CD14-positive monocyte (primary cell): ENCODE data around the gene PCSK1N. TPM values are rescaled to one million over a fixed set of nuclear protein-coding genes. Genes with fewer than 3 reads are reported as not detected.

Experiments used
- DNase-seq, 3 donors: peaks; one replicate each; pipeline ENCODE4 v3.0.0-alpha.2; 2011 to 2022
- H2AFZ ChIP-seq: 2 replicates; pipeline ENCODE4 v1.6.0; 2012; ENCODE audit warnings: mild to moderate bottlenecking, low read depth, low read length, inconsistent platforms; ENCODE audit not compliant: insufficient read depth, poor library complexity, severe bottlenecking
- H3K27ac ChIP-seq, 2 donors: 1 replicate in 1 of 2; 2 replicates in 1 of 2; pipeline ENCODE4 v1.5.1; 2012 to 2013; ENCODE audit warnings: low read length in 2 of 2, control low read depth in 1 of 2, inconsistent platforms in 1 of 2, low read depth in 1 of 2, mild to moderate bottlenecking in 1 of 2
- H3K27me3 ChIP-seq, 2 donors: one replicate each; pipeline versions ENCODE4 v1.6.0 to v1.6.1; 2011 to 2013; ENCODE audit warnings: low read length in 2 of 2; ENCODE audit not compliant: control insufficient read depth in 2 of 2, insufficient read depth in 2 of 2
- H3K36me3 ChIP-seq, 2 donors: replicated peaks in 1 of 2; 1 replicate in 1 of 2; 2 replicates in 1 of 2; pipeline versions ENCODE4 v1.5.1 to v1.6.1; 2012 to 2013; ENCODE audit warnings: low read length in 2 of 2, control low read depth in 1 of 2, inconsistent platforms in 1 of 2, mild to moderate bottlenecking in 1 of 2; ENCODE audit not compliant: insufficient read depth in 2 of 2, control insufficient read depth in 1 of 2
- H3K4me1 ChIP-seq, 2 donors: 1 replicate in 1 of 2; 2 replicates in 1 of 2; pipeline versions ENCODE4 v1.5.1 to v1.6.1; 2012 to 2013; ENCODE audit warnings: low read length in 2 of 2, control low read depth in 1 of 2, inconsistent platforms in 1 of 2, mild to moderate bottlenecking in 1 of 2, moderate library complexity in 1 of 2; ENCODE audit not compliant: insufficient read depth in 2 of 2, control insufficient read depth in 1 of 2
- H3K4me2 ChIP-seq: replicated peaks from 2 replicates; pipeline ENCODE3; 2012; ENCODE audit warnings: low read length, moderate library complexity, mild to moderate bottlenecking; ENCODE audit not compliant: poor library complexity, severe bottlenecking; ENCODE audit errors: extremely low read depth
- H3K4me3 ChIP-seq, 3 experiments: fragments of 200-600 bp in 1 of 3; sonication (generic) in 1 of 3; replicated peaks in 1 of 3; 1 replicate in 2 of 3; 2 replicates in 1 of 3; pipeline ENCODE4 v1.5.1; 2011 to 2013; ENCODE audit warnings: low read length in 3 of 3, mild to moderate bottlenecking in 3 of 3, control low read depth in 2 of 3, low read depth in 2 of 3, inconsistent platforms in 1 of 3, moderate library complexity in 1 of 3
- H3K79me2 ChIP-seq: 2 replicates; pipeline ENCODE4 v1.6.0; 2012; ENCODE audit warnings: mild to moderate bottlenecking, control low read depth, inconsistent platforms, low read length, moderate library complexity; ENCODE audit not compliant: insufficient read depth
- H3K9ac ChIP-seq: 2 replicates; pipeline ENCODE4 v1.6.0; 2017; ENCODE audit warnings: low read length, mild to moderate bottlenecking; ENCODE audit not compliant: insufficient read depth, poor library complexity, severe bottlenecking
- H3K9me3 ChIP-seq, 2 donors: replicated peaks in 1 of 2; 1 replicate in 1 of 2; 2 replicates in 1 of 2; pipeline versions ENCODE4 v1.5.1 to v1.6.1; 2012 to 2013; ENCODE audit warnings: low read length in 2 of 2, control low read depth in 1 of 2; ENCODE audit not compliant: control insufficient read depth in 1 of 2, insufficient read depth in 1 of 2
- H4K20me1 ChIP-seq: 2 replicates; pipeline ENCODE4 v1.6.0; 2012; ENCODE audit warnings: mild to moderate bottlenecking, low read length, control low read depth, moderate library complexity; ENCODE audit not compliant: insufficient read depth
- H3K27ac Mint-ChIP-seq, 7 donors: one replicate each; pipeline ENCODE4 v1.8.0; 2020; ENCODE audit warnings: mild to moderate bottlenecking in 7 of 7, mixed read lengths in 7 of 7, moderate library complexity in 6 of 7, inconsistent platforms in 2 of 7
- H3K27me3 Mint-ChIP-seq, 3 donors: one replicate each; pipeline ENCODE4 v1.8.0; 2021 to 2022; ENCODE audit warnings: low read depth in 3 of 3, mild to moderate bottlenecking in 3 of 3, mixed read lengths in 3 of 3, moderate library complexity in 3 of 3, inconsistent platforms in 1 of 3
- H3K36me3 Mint-ChIP-seq, 2 donors: one replicate each; pipeline ENCODE4 v1.8.0; 2020; ENCODE audit warnings: mixed read lengths in 2 of 2, inconsistent platforms in 1 of 2, mild to moderate bottlenecking in 1 of 2
- H3K4me1 Mint-ChIP-seq: one replicate; pipeline ENCODE4 v1.8.0; 2020; ENCODE audit warnings: mild to moderate bottlenecking, mixed read lengths
- H3K4me3 Mint-ChIP-seq, 2 donors: one replicate each; pipeline ENCODE4 v1.8.0; 2020; ENCODE audit warnings: mild to moderate bottlenecking in 2 of 2, mixed read lengths in 2 of 2, moderate library complexity in 1 of 2
- H3K9me3 Mint-ChIP-seq, 7 donors: one replicate each; pipeline ENCODE4 v1.8.0; 2020 to 2022; ENCODE audit warnings: mixed read lengths in 7 of 7, mild to moderate bottlenecking in 6 of 7, moderate library complexity in 6 of 7, inconsistent platforms in 2 of 7
- WGBS: methylation state at CpG from one replicate; pipeline ENCODE4 v1.1.5; 2013; ENCODE audit warnings: missing lambda C conversion rate; ENCODE audit not compliant: insufficient coverage; 5-methylcytosine and 5-hydroxymethylcytosine counted together
- intact Hi-C, 2 donors: fragments of 100-400 bp; cut with micrococcal nuclease; formaldehyde crosslinking; loops; one replicate each; pipeline versions ENCODE4 v1.15.0 to v1.15.1; 2023
- polyA plus RNA-seq, 3 donors: library from polyadenylated mRNA; depleted of rRNA in 1 of 3; unstranded in 2 of 3; stranded (reverse) in 1 of 3; fragments of 300-500 nt in 2 of 3; fragments of >200 nt in 1 of 3; fragmentation: Illumina TruSeq in 2 of 3; gene quantifications; 1 replicate in 2 of 3; 2 replicates in 1 of 3; pipeline ENCODE4 v1.2.3, GENCODE V29; 2012 to 2021
- TF ChIP-seq, protein P1 (sequence below): fragments of 200-600 bp; IDR thresholded peaks from one replicate; pipeline ENCODE4 v1.8.0; 2022; ENCODE audit warnings: antibody characterized with exemption, mild to moderate bottlenecking

PCSK1N gene
- polyA plus RNA-seq, 3 donors = not detected

DNA sequence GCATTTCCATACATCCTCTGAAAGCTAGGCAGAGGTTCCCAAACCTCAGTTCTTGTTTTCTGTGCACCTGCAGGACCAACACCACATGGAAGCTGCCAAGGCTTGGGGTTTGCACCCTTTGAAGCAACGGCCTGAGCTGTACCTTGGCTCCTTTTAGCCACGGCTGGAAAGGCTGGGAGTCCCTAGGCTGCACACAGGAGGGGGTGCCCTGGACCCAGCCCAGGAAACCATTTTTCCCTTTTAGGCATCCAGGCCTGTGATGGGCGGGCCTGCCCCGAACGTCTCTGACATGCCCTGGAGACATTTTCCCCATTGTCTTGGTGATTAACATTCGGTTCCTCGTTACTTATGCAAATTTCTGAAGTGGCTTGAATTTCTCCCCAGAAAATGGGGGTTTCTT lies 17.4 kb upstream of the PCSK1N start:
- no peak overlapping the region for H3K4me2 ChIP-seq
- H2AFZ ChIP-seq = no peak overlapping the region
- no peak overlapping the region for H3K27ac ChIP-seq
- 100% methylated on average over 2 of the region's 7 CpGs for WGBS
- H3K9me3 ChIP-seq = no peaks in the 10 kb centered on the region
- no peak overlapping the region for H3K9ac ChIP-seq
- no peak overlapping the region for H3K4me3 Mint-ChIP-seq
- intact Hi-C loops = no loop called here
- no peak for DNase-seq
- H3K36me3 Mint-ChIP-seq = no peaks in the 10 kb centered on the region
- TF ChIP-seq, protein P1, sequence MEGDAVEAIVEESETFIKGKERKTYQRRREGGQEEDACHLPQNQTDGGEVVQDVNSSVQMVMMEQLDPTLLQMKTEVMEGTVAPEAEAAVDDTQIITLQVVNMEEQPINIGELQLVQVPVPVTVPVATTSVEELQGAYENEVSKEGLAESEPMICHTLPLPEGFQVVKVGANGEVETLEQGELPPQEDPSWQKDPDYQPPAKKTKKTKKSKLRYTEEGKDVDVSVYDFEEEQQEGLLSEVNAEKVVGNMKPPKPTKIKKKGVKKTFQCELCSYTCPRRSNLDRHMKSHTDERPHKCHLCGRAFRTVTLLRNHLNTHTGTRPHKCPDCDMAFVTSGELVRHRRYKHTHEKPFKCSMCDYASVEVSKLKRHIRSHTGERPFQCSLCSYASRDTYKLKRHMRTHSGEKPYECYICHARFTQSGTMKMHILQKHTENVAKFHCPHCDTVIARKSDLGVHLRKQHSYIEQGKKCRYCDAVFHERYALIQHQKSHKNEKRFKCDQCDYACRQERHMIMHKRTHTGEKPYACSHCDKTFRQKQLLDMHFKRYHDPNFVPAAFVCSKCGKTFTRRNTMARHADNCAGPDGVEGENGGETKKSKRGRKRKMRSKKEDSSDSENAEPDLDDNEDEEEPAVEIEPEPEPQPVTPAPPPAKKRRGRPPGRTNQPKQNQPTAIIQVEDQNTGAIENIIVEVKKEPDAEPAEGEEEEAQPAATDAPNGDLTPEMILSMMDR = no peak
- H3K27ac Mint-ChIP-seq = peak overlapping the region in 1 of 7 donors; percentile 58
- no peak overlapping the region for H3K4me3 ChIP-seq
- no peaks in the 10 kb centered on the region for H3K27me3 ChIP-seq
- H3K79me2 ChIP-seq = no peaks in the 10 kb centered on the region
- peaks cover 0 to 2% of the 10 kb centered on the region in 2 donors for H3K4me1 ChIP-seq
- no peaks in the 10 kb centered on the region for H4K20me1 ChIP-seq
- peaks cover 3 to 7% (median 5%) of the 10 kb centered on the region in 3 donors for H3K27me3 Mint-ChIP-seq
- peaks cover 0 to 16% (median 6%) of the 10 kb centered on the region in 7 donors for H3K9me3 Mint-ChIP-seq
- peaks cover 9% of the 10 kb centered on the region for H3K4me1 Mint-ChIP-seq
- H3K36me3 ChIP-seq = no peaks in the 10 kb centered on the region

DNA sequence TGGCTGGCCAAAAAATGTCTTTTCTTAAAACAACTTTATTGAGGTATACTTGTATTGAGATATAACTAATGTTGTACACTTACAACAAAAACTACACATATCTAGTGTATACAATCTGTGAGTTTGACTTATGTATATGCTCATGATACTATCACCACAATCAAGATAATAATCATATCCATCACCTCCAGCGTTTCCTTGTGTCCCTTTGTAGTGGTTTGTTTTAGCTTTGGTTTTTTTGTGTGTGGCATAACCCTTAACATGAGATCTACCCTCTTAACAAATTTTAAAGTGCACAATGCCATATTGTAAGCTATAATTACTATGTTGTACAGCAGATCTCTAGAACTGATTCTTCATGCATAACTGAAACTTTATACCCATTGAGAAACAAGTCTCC lies 13.4 kb upstream of the PCSK1N start:
- H3K4me1 ChIP-seq = peaks cover 0 to 2% of the 10 kb centered on the region in 2 donors
- WGBS = no CpG with 5 or more reads among the region's 1 CpG
- Mint-ChIP-seq H3K9me3 (peaks cover 0 to 15% (median 6%) of the 10 kb centered on the region in 7 donors), H3K4me1 (peaks cover 7% of the 10 kb centered on the region), H3K27ac (no peak overlapping the region), H3K36me3 (no peaks in the 10 kb centered on the region), H3K27me3 (peaks cover 0 to 6% (median 6%) of the 10 kb centered on the region in 3 donors), H3K4me3 (no peak overlapping the region)
- no peak overlapping the region for H3K4me2 ChIP-seq
- H3K9ac ChIP-seq = no peak overlapping the region
- no peak for DNase-seq
- TF ChIP-seq, protein P1 = no peak
- H3K9me3 ChIP-seq = no peaks in the 10 kb centered on the region
- H3K79me2 ChIP-seq = no peaks in the 10 kb centered on the region
- no peak overlapping the region for H3K27ac ChIP-seq
- intact Hi-C loops = no loop called here
- H3K4me3 ChIP-seq = no peak overlapping the region
- H3K27me3 ChIP-seq = no peaks in the 10 kb centered on the region
- no peaks in the 10 kb centered on the region for H3K36me3 ChIP-seq
- H4K20me1 ChIP-seq = no peaks in the 10 kb centered on the region
- no peak overlapping the region for H2AFZ ChIP-seq
